Neural cell (in vitro differentiated cells): ENCODE measurements around the gene JMJD7. TPM values are rescaled to one million over a fixed set of nuclear protein-coding genes. Genes with fewer than 3 reads are reported as not detected.

Experiments used
- H2AFZ ChIP-seq: fragments of 200-600, 300-800 bp; sonication (generic), shearing (Covaris generic); 2 replicates; pipeline ENCODE4 v1.6.0; 2014; ENCODE audit warnings: low read depth, mild to moderate bottlenecking, antibody characterized with exemption, low read length, moderate library complexity
- H3F3A ChIP-seq: fragments of 200-600 bp; shearing (Covaris generic); 2 replicates; pipeline ENCODE4 v1.6.1; 2016; ENCODE audit warnings: mild to moderate bottlenecking, moderate library complexity, mixed read lengths, antibody characterized with exemption, low read length; ENCODE audit not compliant: insufficient read depth, poor library complexity, severe bottlenecking
- H3K27ac ChIP-seq: fragments of 200-600, 300-800 bp; sonication (generic), shearing (Covaris generic); 2 replicates; pipeline ENCODE4 v1.5.1; 2014; ENCODE audit warnings: mild to moderate bottlenecking, low read length, moderate library complexity
- H3K27me3 ChIP-seq: fragments of 300-800, 200-600 bp; sonication (generic), shearing (Covaris generic); 2 replicates; pipeline ENCODE4 v1.6.0; 2014; ENCODE audit warnings: mild to moderate bottlenecking, low read depth, low read length, moderate library complexity; ENCODE audit not compliant: insufficient read depth
- H3K36me3 ChIP-seq: fragments of 300-800, 200-600 bp; sonication (generic), shearing (Covaris generic); 2 replicates; pipeline ENCODE4 v1.5.1; 2014; ENCODE audit warnings: mild to moderate bottlenecking, antibody characterized with exemption, low read length, moderate library complexity; ENCODE audit not compliant: insufficient read depth
- H3K4me2 ChIP-seq: fragments of 300-800, 200-600 bp; sonication (generic), shearing (Covaris generic); 2 replicates; pipeline ENCODE4 v1.6.0; 2014; ENCODE audit warnings: mild to moderate bottlenecking, low read length
- H3K4me3 ChIP-seq: fragments of 300-800, 200-600 bp; sonication (generic), shearing (Covaris generic); 2 replicates; pipeline ENCODE4 v1.5.1; 2014; ENCODE audit warnings: mild to moderate bottlenecking, low read length, moderate library complexity
- H3K79me2 ChIP-seq: fragments of 200-600 bp; shearing (Covaris generic); replicated peaks from 2 replicates; pipeline ENCODE4 v1.6.0; 2014; ENCODE audit warnings: mild to moderate bottlenecking, low read length, moderate library complexity; ENCODE audit not compliant: insufficient read depth
- H3K9ac ChIP-seq: fragments of 300-800, 200-600 bp; sonication (generic), shearing (Covaris generic); 2 replicates; pipeline ENCODE4 v1.6.1; 2016; ENCODE audit warnings: mild to moderate bottlenecking, low read length, mixed read lengths
- H3K9me2 ChIP-seq: fragments of 200-600 bp; shearing (Covaris generic); 2 replicates; pipeline ENCODE4 v1.6.1; 2016; ENCODE audit warnings: mild to moderate bottlenecking, low read length, mixed read lengths; ENCODE audit not compliant: insufficient read depth
- H3K9me3 ChIP-seq: fragments of 200-600, 300-800 bp; sonication (generic), shearing (Covaris generic); 2 replicates; pipeline ENCODE4 v1.6.1; 2016; ENCODE audit warnings: mild to moderate bottlenecking, mixed run types, low read length, moderate library complexity, mixed read lengths
- H4K20me1 ChIP-seq: fragments of 200-600 bp; shearing (Covaris generic); 2 replicates; pipeline ENCODE4 v1.6.1; 2016; ENCODE audit warnings: mild to moderate bottlenecking, mixed run types; ENCODE audit not compliant: insufficient read depth
- CTCF ChIP-seq: fragments of 450-650 bp; IDR thresholded peaks from 2 replicates; pipeline ENCODE4 v1.5.1; 2014; ENCODE audit warnings: antibody characterized with exemption, mild to moderate bottlenecking, moderate library complexity; ENCODE audit not compliant: poor library complexity, severe bottlenecking
- EP300 ChIP-seq: fragments of 450-650 bp; conservative IDR thresholded peaks from 2 replicates; pipeline ENCODE4 v1.6.1; 2014; ENCODE audit warnings: antibody characterized with exemption, mild to moderate bottlenecking, moderate library complexity; ENCODE audit not compliant: poor library complexity, severe bottlenecking
- EZH2 ChIP-seq: fragments of 200-600, 300-800 bp; shearing (Covaris generic), sonication (generic); IDR thresholded peaks from 2 replicates; pipeline ENCODE4 v1.6.1; 2014; ENCODE audit warnings: antibody characterized with exemption, low read length, borderline replicate concordance, mild to moderate bottlenecking; ENCODE audit not compliant: insufficient read depth, poor library complexity, severe bottlenecking
- MXI1 ChIP-seq: fragments of 450-650 bp; conservative IDR thresholded peaks from 2 replicates; pipeline ENCODE4 v1.6.1; 2014; ENCODE audit warnings: antibody characterized with exemption, mild to moderate bottlenecking; ENCODE audit not compliant: poor library complexity, severe bottlenecking
- POLR2AphosphoS5 ChIP-seq: IDR thresholded peaks from 2 replicates; pipeline ENCODE4 v1.6.1; 2012
- RAD21 ChIP-seq: fragments of 450-650 bp; conservative IDR thresholded peaks from 2 replicates; pipeline ENCODE4 v1.6.1; 2014; ENCODE audit warnings: antibody characterized with exemption, mild to moderate bottlenecking, moderate library complexity
- REST ChIP-seq: IDR thresholded peaks from 2 replicates; pipeline ENCODE4 v1.6.1; 2012; ENCODE audit warnings: borderline replicate concordance
- SMC3 ChIP-seq: fragments of 450-650 bp; conservative IDR thresholded peaks from 2 replicates; pipeline ENCODE4 v1.6.1; 2014; ENCODE audit warnings: antibody characterized with exemption, mild to moderate bottlenecking, moderate library complexity; ENCODE audit not compliant: poor library complexity
- TAF1 ChIP-seq: IDR thresholded peaks from 2 replicates; pipeline ENCODE4 v1.6.1; 2012; ENCODE audit warnings: low read depth
- polyA plus RNA-seq: library from polyadenylated mRNA; depleted of rRNA; stranded (reverse); fragments of >200 nt; gene quantifications from 2 replicates; pipeline ENCODE4 v1.2.3, GENCODE V29; 2014

The JMJD7 gene
- polyA plus RNA-seq, 1 donor from 2014 or later: 14.0 TPM

DNA sequence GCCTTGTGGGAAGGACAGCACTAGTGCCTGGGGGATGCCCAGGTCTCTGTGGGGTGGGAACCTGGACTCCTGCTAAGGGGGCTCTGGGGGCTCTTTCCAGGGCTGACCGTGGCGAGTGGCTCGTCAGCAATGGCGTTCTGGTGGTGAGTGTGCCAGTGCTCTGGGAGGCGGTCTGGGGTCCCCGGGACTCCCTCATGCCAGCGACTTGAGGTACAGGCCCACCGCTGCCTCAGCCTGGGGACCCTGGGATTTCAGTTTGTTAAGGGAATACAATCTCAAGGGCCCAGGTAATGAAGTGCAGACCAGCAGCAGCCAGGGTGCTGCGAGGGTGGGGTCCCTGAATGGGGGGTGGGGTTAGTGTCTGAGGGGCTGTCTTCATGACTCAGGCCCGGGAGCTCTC lies 13.2 kb downstream of the JMJD7 start (continued):
- TF ChIP-seq REST: no peak

GRCh38 chr15:41842229-41842628 lies 14.3 kb downstream of the JMJD7 start:
- Histone ChIP-seq H3K36me3 (no peaks in the 10 kb centered on the region), H2AFZ (no peak overlapping the region), H3K27me3 (no peaks in the 10 kb centered on the region), H4K20me1 (no peaks in the 10 kb centered on the region), H3K9ac (no peak overlapping the region), H3K27ac (no peak overlapping the region), H3K9me3 (no peaks in the 10 kb centered on the region), H3K4me2 (no peak overlapping the region), H3F3A (no peaks in the 10 kb centered on the region), H3K4me3 (no peak overlapping the region), H3K79me2 (no peaks in the 10 kb centered on the region), H3K9me2 (no peaks in the 10 kb centered on the region)
- no peak for TF ChIP-seq SMC3
- TF ChIP-seq MXI1: no peak
- no peak for TF ChIP-seq RAD21
- TF ChIP-seq EP300: no peak
- TF ChIP-seq REST: no peak
- TF ChIP-seq EZH2: no peak

- Histone ChIP-seq H3K4me3 (no peak overlapping the region), H3K79me2 (no peaks in the 10 kb centered on the region), H2AFZ (no peak overlapping the region), H3K27ac (no peak overlapping the region), H3F3A (no peaks in the 10 kb centered on the region), H3K27me3 (no peaks in the 10 kb centered on the region), H4K20me1 (no peaks in the 10 kb centered on the region), H3K9me2 (no peaks in the 10 kb centered on the region), H3K36me3 (no peaks in the 10 kb centered on the region), H3K9ac (no peak overlapping the region), H3K9me3 (no peaks in the 10 kb centered on the region), H3K4me2 (no peak overlapping the region)
- TF ChIP-seq EP300 (no peak), REST (no peak), CTCF (no peak), TAF1 (no peak), POLR2AphosphoS5 (no peak), RAD21 (no peak), MXI1 (no peak)
Observed at GRCh38 chr15:41843571-41843970, 15.7 kb downstream of the JMJD7 start.
